Fibroblast of upper back skin (primary cell): Measurements from ENCODE around the gene COA7.
A peak's percentile ranks its signal among the peaks of the same experiment; 100 is the strongest.

Experiments
- DNase-seq: peaks from one replicate; pipeline ENCODE4 v3.0.0-alpha.2; 2013

COA7 gene

GRCh38 chr1:52667984-52668383 lies 30.2 kb downstream of the COA7 start:
- no peak for DNase-seq

DNA sequence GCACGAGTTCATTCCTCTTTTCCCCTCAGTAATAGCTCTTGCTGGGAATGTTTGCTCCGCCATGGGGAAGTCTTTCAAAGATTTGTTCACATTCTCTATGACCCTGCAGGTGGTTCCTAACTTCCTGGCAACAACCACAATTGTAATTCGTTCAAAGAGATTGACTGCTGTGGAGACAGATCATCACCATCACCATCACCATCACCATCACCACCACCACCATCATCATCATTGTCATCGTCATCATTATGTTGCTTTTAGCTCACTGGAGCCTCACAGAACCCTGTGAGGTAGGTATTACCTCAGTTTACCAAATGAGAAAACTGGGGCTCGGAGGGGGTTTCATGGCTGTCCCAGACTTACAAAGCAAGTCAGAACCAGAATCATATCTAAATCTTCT lies 30.9 kb downstream of the COA7 start:
- no peak for DNase-seq

DNA sequence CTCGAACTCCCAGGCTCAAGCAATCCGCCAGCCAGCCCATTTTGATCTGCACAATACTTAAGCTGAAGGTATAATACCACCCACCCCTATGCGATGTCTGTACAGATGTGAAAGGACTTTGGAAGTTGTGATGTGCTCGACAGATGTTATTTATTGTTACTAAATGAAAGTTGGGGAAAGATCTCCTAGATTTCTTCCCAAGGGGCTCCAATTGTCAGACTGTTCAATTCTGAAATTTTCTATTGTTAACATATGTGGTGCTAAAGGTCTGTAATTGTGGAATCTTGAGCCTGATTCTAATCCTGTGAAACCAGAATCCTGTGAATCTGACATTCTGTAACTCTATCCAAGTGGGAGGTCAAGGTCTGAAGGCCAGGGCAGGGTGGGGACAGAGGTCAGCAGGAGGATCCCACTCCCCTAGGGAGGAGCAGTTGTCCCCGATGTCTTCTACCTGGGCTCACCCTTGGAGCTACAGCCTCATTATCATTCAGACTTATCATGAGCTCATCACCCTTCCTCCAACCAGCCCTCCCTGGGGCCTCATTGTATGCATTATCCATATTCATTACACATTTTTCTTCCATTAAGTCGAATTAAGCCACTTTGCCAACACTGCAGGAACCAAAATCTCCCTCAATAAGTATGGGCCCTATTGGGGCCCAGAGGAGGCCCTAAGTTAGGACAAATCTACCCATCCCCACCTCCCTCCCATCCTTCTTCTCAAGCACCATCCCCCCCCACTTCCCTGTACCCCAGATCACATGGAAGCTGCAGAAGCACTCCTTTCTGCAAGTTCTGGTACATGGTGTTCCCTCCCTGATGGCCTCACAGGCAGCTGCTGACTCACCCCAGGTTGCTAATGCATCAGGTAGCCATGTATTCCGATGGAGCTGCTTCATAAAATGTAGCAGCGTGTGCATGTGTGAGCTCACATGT lies 32.9 kb downstream of the COA7 start:
- no peak for DNase-seq

DNA sequence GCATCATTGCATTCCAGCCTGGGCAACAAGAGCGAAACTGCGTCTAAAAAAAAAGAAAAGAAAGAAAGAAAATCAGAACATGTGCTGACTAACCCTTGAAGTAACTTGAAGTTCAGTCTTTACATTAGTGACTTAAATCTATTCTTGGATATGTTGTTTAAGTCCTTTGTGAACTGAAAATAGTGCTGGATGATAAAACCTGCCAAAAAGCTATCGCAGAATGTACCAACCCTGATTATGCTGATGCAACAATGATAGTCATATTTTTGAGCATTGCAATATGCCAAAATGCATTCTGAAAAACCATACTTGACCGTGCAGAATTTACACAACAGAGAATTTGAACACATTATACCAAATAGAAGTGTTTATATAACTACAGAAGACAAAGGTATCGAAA lies 34.4 kb downstream of the COA7 start:
- no peak for DNase-seq

- peak; percentile 48 for DNase-seq
Observed at GRCh38 chr1:52662645-52663313, 35.4 kb downstream of the COA7 start.

DNA sequence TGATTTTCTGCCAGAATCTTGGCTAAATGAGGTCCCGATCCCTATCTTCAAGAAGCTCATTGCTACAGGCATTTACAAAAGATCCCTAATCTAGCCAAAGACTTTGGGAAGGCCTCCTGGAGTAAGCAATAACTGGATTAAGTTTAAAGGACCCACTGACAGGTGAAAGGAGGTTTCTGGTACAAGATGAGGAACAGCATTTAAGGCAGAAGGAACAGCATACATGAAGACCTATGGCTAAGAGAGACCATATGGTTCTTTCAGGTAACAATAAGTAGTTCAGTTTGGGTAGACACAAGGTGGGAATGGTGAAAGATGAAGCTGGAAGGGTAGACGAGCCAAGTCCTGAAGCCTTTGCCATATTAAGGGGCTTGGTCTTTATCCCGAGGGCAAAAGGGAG lies 37.3 kb downstream of the COA7 start:
- no peak for DNase-seq

GRCh38 chr1:52659851-52660596 lies 38.1 kb downstream of the COA7 start:
- DNase-seq, result no peak

- no peak for DNase-seq
Observed at GRCh38 chr1:52659356-52659755, 38.8 kb downstream of the COA7 start.

- DNase-seq, result no peak
Observed at GRCh38 chr1:52658795-52659194, 39.4 kb downstream of the COA7 start.

- DNase-seq, result no peak
Observed at GRCh38 chr1:52657702-52658101, 40.4 kb downstream of the COA7 start.

DNA sequence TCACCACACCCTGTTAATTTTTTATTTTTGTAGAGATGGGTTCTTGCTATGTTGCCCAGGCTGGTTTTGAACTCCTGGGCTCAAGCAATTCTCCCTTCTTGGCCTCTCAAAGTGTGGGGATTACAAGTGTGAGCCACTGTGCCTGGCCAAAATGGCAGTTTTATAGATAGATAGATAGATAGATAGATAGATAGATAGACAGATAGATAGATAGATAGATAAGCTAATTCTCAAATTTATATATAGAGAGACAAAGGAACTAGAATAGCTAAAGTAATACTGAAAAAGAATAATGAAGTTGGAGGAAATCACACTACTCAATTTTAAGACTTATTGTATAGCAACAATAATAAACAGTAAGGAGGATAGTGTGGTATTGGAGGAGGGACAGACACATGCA lies 44.1 kb downstream of the COA7 start:
- DNase-seq, result no peak

GRCh38 chr1:52653207-52653849 lies 44.8 kb downstream of the COA7 start:
- DNase-seq, result no peak

GRCh38 chr1:52651904-52652303 lies 46.2 kb downstream of the COA7 start:
- DNase-seq, result no peak

DNA sequence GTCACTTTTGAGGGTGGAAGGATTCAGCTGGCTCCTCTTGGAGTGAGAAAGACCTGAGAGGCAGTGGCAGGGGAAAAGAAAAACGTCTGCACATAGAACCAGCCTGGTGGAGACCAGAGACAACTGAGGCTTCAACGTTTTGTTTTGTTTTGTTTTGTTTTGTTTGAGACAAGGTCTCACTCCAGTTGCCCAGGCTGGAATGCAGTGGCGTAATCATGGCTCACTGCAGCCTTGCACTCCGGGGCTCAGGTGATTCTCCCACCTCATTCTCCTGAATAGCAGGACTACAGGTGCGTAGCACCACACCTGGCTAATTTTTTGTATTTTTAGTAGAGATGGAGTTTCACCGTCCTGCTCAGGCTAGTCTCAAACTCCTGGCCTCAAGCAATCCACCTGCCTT lies 52.9 kb downstream of the COA7 start:
- no peak for DNase-seq

- DNase-seq, result no peak
Observed at GRCh38 chr1:52641307-52641706, 56.8 kb downstream of the COA7 start.

DNA sequence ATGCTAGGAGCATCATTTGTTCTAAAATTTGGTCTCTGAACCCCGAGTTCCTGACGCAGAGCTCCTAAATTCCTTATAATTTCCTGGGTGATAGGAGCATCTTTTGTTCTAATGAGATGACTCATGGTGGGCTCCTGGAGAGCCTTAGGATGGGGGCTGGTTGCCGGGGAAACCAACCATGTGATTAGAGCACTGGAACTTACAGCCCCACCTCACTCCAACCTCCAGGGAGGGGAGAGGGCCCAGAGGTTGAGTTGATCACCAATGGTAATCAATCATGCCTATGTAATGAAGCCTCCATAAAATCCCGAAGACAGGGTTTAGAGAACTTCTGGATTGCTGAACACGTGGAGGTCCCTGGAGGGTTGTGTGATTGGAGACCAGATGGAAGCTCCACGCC lies 57.5 kb downstream of the COA7 start:
- DNase-seq, result no peak

- no peak for DNase-seq
Observed at GRCh38 chr1:52637946-52638345, 60.2 kb downstream of the COA7 start.

GRCh38 chr1:52636721-52637695 lies 61.1 kb downstream of the COA7 start:
- DNase-seq, result no peak

GRCh38 chr1:52635321-52636089 lies 62.6 kb downstream of the COA7 start:
- no peak for DNase-seq
